Caco-2 (cell line): ENCODE results near the gene CYP1A1. TPM values are rescaled to one million over a fixed set of nuclear protein-coding genes. Genes with fewer than 3 reads are reported as not detected.

ENCODE experiments used
- BruUV-seq: library from RNA; stranded (reverse); fragments of 400-500 nt; replicated peaks from 2 replicates; lab custom pipeline; 2021; lab: Mats Ljungman, UMichigan
- CTCF ChIA-PET: fragments of 300-600 bp; sonication (Branson Sonifier 250); formaldehyde crosslinking; loops from one replicate; lab custom pipeline; 2022; ENCODE audit warnings: antibody characterized with exemption; lab: Charles Lee
- POLR2A ChIA-PET: fragments of 300-600 bp; sonication (Branson Sonifier 250); formaldehyde crosslinking; loops from one replicate; lab custom pipeline; 2022; ENCODE audit warnings: antibody characterized with exemption; lab: Charles Lee
- DNase-seq, 2 experiments: peaks; one replicate each; pipeline versions ENCODE4 v3.0.0 to v3.0.0-alpha.2; 2020 to 2022
- H3K27me3 ChIP-seq: replicated peaks from 2 replicates; pipeline ENCODE4 v1.6.0; 2011; ENCODE audit warnings: low read length; ENCODE audit not compliant: control insufficient read depth, insufficient read depth
- H3K36me3 ChIP-seq: 2 replicates; pipeline ENCODE4 v1.5.1; 2011; ENCODE audit warnings: low read length; ENCODE audit not compliant: control insufficient read depth, insufficient read depth
- H3K4me1 ChIP-seq: fragments of 250-450 bp; sonication (Bioruptor Pico); 2 replicates; pipeline ENCODE4 v1.5.1; 2020; ENCODE audit warnings: mild to moderate bottlenecking
- H3K4me3 ChIP-seq: 2 replicates; pipeline ENCODE4 v1.5.1; 2011; ENCODE audit warnings: low read depth, mild to moderate bottlenecking, control low read depth, low read length
- H3K9me3 ChIP-seq: fragments of 250-450 bp; sonication (Bioruptor Pico); 2 replicates; pipeline ENCODE4 v1.5.1; 2020; ENCODE audit warnings: mild to moderate bottlenecking, moderate library complexity
- H3K27ac Mint-ChIP-seq: one replicate; pipeline ENCODE4 v1.8.0; 2022; ENCODE audit warnings: mixed read lengths; ENCODE audit not compliant: unreplicated experiment
- H3K27me3 Mint-ChIP-seq: one replicate; pipeline ENCODE4 v1.8.0; 2022; ENCODE audit warnings: mixed read lengths; ENCODE audit not compliant: insufficient read depth, unreplicated experiment
- H3K36me3 Mint-ChIP-seq: one replicate; pipeline ENCODE4 v1.8.0; 2022; ENCODE audit warnings: mild to moderate bottlenecking, mixed read lengths; ENCODE audit not compliant: insufficient read depth, unreplicated experiment
- H3K4me1 Mint-ChIP-seq: one replicate; pipeline ENCODE4 v1.8.0; 2022; ENCODE audit warnings: low read depth, mixed read lengths; ENCODE audit not compliant: unreplicated experiment
- H3K4me3 Mint-ChIP-seq: one replicate; pipeline ENCODE4 v1.8.0; 2022; ENCODE audit warnings: mild to moderate bottlenecking, moderate library complexity, mixed read lengths; ENCODE audit not compliant: unreplicated experiment
- H3K9me3 Mint-ChIP-seq: one replicate; pipeline ENCODE4 v1.8.0; 2022; ENCODE audit warnings: mixed read lengths; ENCODE audit not compliant: unreplicated experiment
- CTCF ChIP-seq, 2 experiments: fragments of 200-600 bp in 1 of 2; IDR thresholded peaks; 1 replicate in 1 of 2; 2 replicates in 1 of 2; pipeline versions ENCODE4 v1.5.1 to v1.8.0; 2011 to 2022; ENCODE audit warnings: antibody characterized with exemption in 1 of 2, control low read depth in 1 of 2, inconsistent platforms in 1 of 2, low read depth in 1 of 2, low read length in 1 of 2, mild to moderate bottlenecking in 1 of 2, moderate library complexity in 1 of 2; ENCODE audit not compliant: insufficient read depth in 1 of 2, severe bottlenecking in 1 of 2, unreplicated experiment in 1 of 2
- intact Hi-C: fragments of 100-400 bp; cut with micrococcal nuclease; formaldehyde crosslinking; loops from one replicate; pipeline ENCODE4 v1.10.0; 2022; ENCODE audit not compliant: unreplicated experiment
- total RNA-seq: library from RNA; stranded (reverse); gene quantifications from 2 replicates; pipeline ENCODE4 v1.2.3, GENCODE V29; 2022

Gene CYP1A1
- total RNA-seq, 1 experiment from 2014 or later = 73.8 TPM

GRCh38 chr15:74773329-74773728, 48.0 kb upstream of the CYP1A1 start:
- ChIA-PET POLR2A (no interaction called here), CTCF (interaction anchor here (0.6 to 8.2 kb wide), 4 partner anchors 8 to 178 kb away, joined by 4 to 211 read pairs (median 6); partner anchors contain the start of gene CSK)
- BruUV-seq = no TSS peak
- no peaks in the 10 kb centered on the region for H3K9me3 Mint-ChIP-seq
- Histone ChIP-seq H3K27me3 (no peaks in the 10 kb centered on the region), H3K4me3 (no peak overlapping the region), H3K36me3 (no peaks in the 10 kb centered on the region), H3K4me1 (0 out of 2 replicates have a peak, but pooled peaks cover 6% of the 10 kb centered on the region), H3K9me3 (no peaks in the 10 kb centered on the region)
- H3K27ac Mint-ChIP-seq = peak overlapping the region; percentile 61
- TF ChIP-seq CTCF (IDR thresholded peaks at IDR 0.05; ENCODE audit: insufficient read depth in 1 of 2, low read depth in 1 of 2, low read length in 1 of 2, severe bottlenecking in 1 of 2, unreplicated experiment in 1 of 2) = no peak
- H3K4me3 Mint-ChIP-seq = no peak overlapping the region
- DNase-seq = no peak
- peaks cover 5% of the 10 kb centered on the region for H3K36me3 Mint-ChIP-seq
- intact Hi-C loops = no loop called here
- H3K27me3 Mint-ChIP-seq = no peaks in the 10 kb centered on the region
- peaks cover 24% of the 10 kb centered on the region for H3K4me1 Mint-ChIP-seq

DNA sequence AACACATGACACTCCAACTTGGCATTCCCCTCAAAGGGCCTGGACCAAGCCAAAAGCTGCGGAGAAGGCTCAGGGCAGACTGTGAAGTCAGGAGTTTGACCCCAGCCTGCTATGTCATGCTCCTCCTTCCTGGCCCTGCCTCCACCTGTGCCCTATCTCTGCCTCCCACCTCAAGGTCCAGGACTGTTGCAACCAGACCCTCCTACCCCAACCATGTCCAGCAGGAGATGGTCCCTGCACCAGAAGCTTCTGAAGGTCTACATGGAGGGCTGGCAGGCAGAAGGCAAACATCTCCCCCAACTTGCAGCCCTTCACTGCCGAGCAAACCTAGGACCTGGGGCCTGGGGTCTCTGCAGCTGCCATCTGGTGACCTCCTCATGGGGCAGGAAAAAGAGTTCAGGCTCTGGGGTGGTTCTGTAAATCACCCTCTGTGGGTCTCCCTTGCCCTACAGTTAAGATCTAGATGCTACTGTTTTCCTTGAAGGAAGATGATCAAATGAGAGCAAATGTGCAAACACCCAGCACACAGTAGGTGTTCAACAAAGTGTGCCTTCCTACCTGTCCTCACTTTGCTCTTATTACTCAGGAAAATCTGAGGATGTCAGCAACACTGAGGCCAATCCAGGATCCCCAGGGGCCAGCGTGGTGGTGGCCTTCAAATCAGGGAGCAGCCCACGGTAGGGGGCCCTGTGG, 45.0 kb upstream of the CYP1A1 start:
- intact Hi-C loops = loop anchor here (2.0 kb wide), 2 partner anchors 64 to 72 kb away; partner anchors contain the start of gene ULK3
- ChIA-PET CTCF (interaction anchor here (0.5 to 8.2 kb wide), 36 partner anchors 8 to 330 kb away, joined by 3 to 211 read pairs (median 5); partner anchors contain the start of genes ARID3B, CSK, CYP1A1 and FAM219B), POLR2A (no interaction called here)
- Histone ChIP-seq H3K9me3 (no peaks in the 10 kb centered on the region), H3K4me3 (no peak overlapping the region), H3K4me1 (peaks cover 4% of the 10 kb centered on the region; the same call in 1 of the 2 replicates), H3K36me3 (no peaks in the 10 kb centered on the region), H3K27me3 (no peaks in the 10 kb centered on the region)
- H3K9me3 Mint-ChIP-seq = no peaks in the 10 kb centered on the region
- peaks cover 7% of the 10 kb centered on the region for H3K4me1 Mint-ChIP-seq
- no TSS peak for BruUV-seq
- H3K36me3 Mint-ChIP-seq = no peaks in the 10 kb centered on the region
- DNase-seq = no peak
- H3K4me3 Mint-ChIP-seq = no peak overlapping the region
- TF ChIP-seq CTCF (IDR thresholded peaks at IDR 0.05; ENCODE audit: insufficient read depth in 1 of 2, low read depth in 1 of 2, low read length in 1 of 2, severe bottlenecking in 1 of 2, unreplicated experiment in 1 of 2) = no peak
- no peak overlapping the region for H3K27ac Mint-ChIP-seq
- no peaks in the 10 kb centered on the region for H3K27me3 Mint-ChIP-seq

DNA sequence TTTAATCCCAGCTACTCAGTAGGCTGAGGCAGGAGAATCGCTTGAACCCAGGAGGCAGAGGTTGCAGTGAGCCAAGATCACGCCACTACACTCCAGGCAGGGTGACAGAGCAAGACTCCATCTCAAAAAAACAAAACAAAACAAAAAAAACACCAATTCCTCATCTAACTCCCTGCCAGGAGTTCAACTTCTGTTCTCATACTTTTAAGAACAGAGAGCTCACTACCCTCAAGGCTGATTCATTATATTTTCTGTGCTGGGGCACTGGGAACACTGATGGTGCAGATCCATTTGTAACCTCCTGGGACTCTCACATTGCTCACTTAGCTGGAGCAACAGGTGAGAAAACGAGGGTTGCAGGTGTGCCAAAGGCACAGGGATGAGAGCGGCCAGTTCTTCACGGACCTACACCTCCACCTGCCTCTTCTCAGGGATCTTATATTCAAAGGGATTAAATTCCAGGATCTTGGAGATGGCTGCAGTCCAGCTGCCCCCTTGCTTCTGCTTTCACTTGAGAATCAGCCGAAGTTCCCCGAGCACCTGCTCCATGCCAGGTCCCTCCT, 44.2 kb upstream of the CYP1A1 start:
- no peak for DNase-seq
- POLR2A ChIA-PET = interaction anchor here (1.6 kb wide), 2 partner anchors 44 to 127 kb away, joined by 4 to 5 read pairs; partner anchors contain the start of gene CYP1A1
- H3K4me3 Mint-ChIP-seq = no peak overlapping the region

More for the DNA sequence above, 44.2 kb upstream of the CYP1A1 start:
- no peaks in the 10 kb centered on the region for H3K36me3 ChIP-seq
- Mint-ChIP-seq H3K4me1 (peaks cover 7% of the 10 kb centered on the region), H3K36me3 (no peaks in the 10 kb centered on the region), H3K27ac (no peak overlapping the region), H3K9me3 (no peaks in the 10 kb centered on the region), H3K27me3 (no peaks in the 10 kb centered on the region)
- CTCF ChIA-PET = interaction anchor here (0.6 to 8.2 kb wide), 29 partner anchors 8 to 429 kb away, joined by 3 to 211 read pairs (median 3); partner anchors contain the start of genes CSK, CYP1A1, FAM219B and RPP25
- intact Hi-C loops = loop anchor here (1.0 to 2.0 kb wide), 6 partner anchors 43 to 395 kb away; partner anchors contain the start of gene ULK3
- H3K4me3 ChIP-seq = no peak overlapping the region
- H3K27me3 ChIP-seq = no peaks in the 10 kb centered on the region
- no TSS peak for BruUV-seq
- H3K4me1 ChIP-seq = peaks cover 4% of the 10 kb centered on the region; the same call in 1 of the 2 replicates
- H3K9me3 ChIP-seq = no peaks in the 10 kb centered on the region
- no peak for TF ChIP-seq CTCF (IDR thresholded peaks at IDR 0.05; ENCODE audit: insufficient read depth in 1 of 2, low read depth in 1 of 2, low read length in 1 of 2, severe bottlenecking in 1 of 2, unreplicated experiment in 1 of 2)
